ENCODE results near the gene SALL4. TPM values are rescaled to one million over a fixed set of nuclear protein-coding genes. Genes with fewer than 3 reads are reported as not detected.
A peak's percentile ranks its signal among the peaks of the same experiment; 100 is the strongest.
"Not testable (repeated sequence)": the region's sequence is repeated elsewhere in the genome, so short reads cannot be mapped to it uniquely, and the experiment has no call there.

Gene SALL4
- polyA plus RNA-seq, 4 donors, result 0.06 to 12.3 TPM; not detected in 2

DNA sequence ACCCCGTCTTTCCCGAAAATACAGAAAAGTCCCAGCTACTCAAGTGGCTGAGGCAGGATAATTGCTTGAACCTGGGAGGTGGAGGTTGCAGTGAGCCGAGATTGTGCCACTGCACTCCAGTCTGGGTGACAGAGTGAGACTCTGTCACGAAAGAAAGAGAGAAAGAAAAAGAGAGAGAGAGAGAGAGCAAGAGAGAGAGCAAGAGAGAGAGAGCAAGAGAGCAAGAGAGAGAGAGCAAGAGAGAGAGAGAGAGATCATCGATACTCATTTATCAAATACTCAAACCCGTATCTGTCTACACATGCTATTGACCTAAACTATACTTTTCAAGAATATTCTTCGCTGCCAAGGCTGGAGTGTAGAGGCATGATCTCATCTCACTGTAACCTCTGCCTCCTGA, 28.2 kb upstream of the SALL4 start:
- DNase-seq (no peak), FAIRE-seq (no peak)

DNA sequence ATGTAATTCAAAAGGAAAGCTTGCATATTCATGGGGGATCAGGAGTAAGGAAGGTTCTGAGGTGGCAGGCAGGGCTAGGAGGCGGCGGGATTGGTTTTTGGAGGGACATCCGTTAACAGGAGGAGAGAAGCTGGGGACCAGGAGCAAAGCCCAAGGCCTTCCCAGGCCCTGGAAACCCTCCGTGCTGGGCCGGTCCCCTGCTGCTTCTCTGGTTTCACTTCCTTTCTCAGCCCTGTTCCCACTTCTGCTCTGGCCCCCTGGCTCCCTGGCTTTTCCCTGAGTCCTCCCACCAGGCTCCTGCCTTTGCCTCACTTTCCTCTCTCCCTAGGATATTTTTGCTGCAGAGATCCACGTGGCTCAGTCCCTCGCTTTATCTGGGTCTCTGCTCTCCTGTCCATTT, 26.4 kb upstream of the SALL4 start:
- no peak overlapping the region for H3K27ac ChIP-seq (ENCODE audit: low read depth in 1 of 3, low read length in 2 of 3)
- no peaks in the 10 kb centered on the region for H3K36me3 ChIP-seq (ENCODE audit: control insufficient read depth in 3 of 3, insufficient read depth in 2 of 3, low read depth in 1 of 3, low read length in 3 of 3)
- no peaks in the 10 kb centered on the region for H3K27me3 ChIP-seq (ENCODE audit: control insufficient read depth in 3 of 3, insufficient read depth in 3 of 3, low read length in 3 of 3)
- WGBS, 3 donors, result 71 to 89% (median 82%) methylated on average over 7 of the region's 7 CpGs
- DNase-seq (no peak), FAIRE-seq (no peak)
- no peaks in the 10 kb centered on the region for H3K9me3 ChIP-seq (ENCODE audit: control insufficient read depth in 2 of 2, insufficient read depth in 1 of 2, low read depth in 1 of 2, low read length in 1 of 2)
- no peak overlapping the region for H3K4me3 ChIP-seq (ENCODE audit: low read depth in 1 of 3, low read length in 3 of 3)
- H3K4me1 ChIP-seq (ENCODE audit: control insufficient read depth in 3 of 3, insufficient read depth in 2 of 3, low read depth in 1 of 3, low read length in 2 of 3), result no peaks in the 10 kb centered on the region

More for the DNA sequence above, 28.2 kb upstream of the SALL4 start:
- H3K27me3 ChIP-seq (ENCODE audit: control insufficient read depth in 3 of 3, insufficient read depth in 3 of 3, low read length in 3 of 3), result no peaks in the 10 kb centered on the region
- no peaks in the 10 kb centered on the region for H3K9me3 ChIP-seq (ENCODE audit: control insufficient read depth in 2 of 2, insufficient read depth in 1 of 2, low read depth in 1 of 2, low read length in 1 of 2)
- 82 to 91% (median 85%) methylated on average over 7 of the region's 7 CpGs for WGBS, 3 donors
- no peaks in the 10 kb centered on the region for H3K4me1 ChIP-seq (ENCODE audit: control insufficient read depth in 3 of 3, insufficient read depth in 2 of 3, low read depth in 1 of 3, low read length in 2 of 3)
- no peak overlapping the region for H3K27ac ChIP-seq (ENCODE audit: low read depth in 1 of 3, low read length in 2 of 3)
- H3K36me3 ChIP-seq (ENCODE audit: control insufficient read depth in 3 of 3, insufficient read depth in 2 of 3, low read depth in 1 of 3, low read length in 3 of 3), result no peaks in the 10 kb centered on the region
- H3K4me3 ChIP-seq (ENCODE audit: low read depth in 1 of 3, low read length in 3 of 3), result no peak overlapping the region

DNA sequence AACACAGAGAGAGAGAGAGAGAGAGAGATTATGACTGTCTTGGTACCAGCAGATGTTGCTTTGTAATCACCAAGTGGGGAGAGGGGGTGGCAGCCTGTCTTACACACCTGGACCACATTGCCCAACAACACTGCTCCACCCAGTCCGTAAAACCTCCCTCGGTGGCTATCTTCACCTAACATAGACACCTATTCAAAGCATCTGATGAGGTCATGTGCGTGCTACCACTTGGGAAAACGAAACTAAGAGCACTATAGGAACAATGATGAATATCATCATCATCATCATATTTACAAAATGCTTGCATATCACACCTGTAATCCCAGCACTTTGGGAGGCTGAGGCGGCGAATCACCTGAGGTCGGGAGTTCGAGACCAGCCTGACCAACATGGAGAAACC, 24.1 kb upstream of the SALL4 start:
- WGBS, 3 donors, result 52 to 74% (median 68%) methylated on average over 8 of the region's 8 CpGs
- Histone ChIP-seq H3K4me3 (ENCODE audit: low read depth in 1 of 3, low read length in 3 of 3) (no peak overlapping the region), H3K27me3 (ENCODE audit: control insufficient read depth in 3 of 3, insufficient read depth in 3 of 3, low read length in 3 of 3) (no peaks in the 10 kb centered on the region), H3K36me3 (ENCODE audit: control insufficient read depth in 3 of 3, insufficient read depth in 2 of 3, low read depth in 1 of 3, low read length in 3 of 3) (no peaks in the 10 kb centered on the region), H3K9me3 (ENCODE audit: control insufficient read depth in 2 of 2, insufficient read depth in 1 of 2, low read depth in 1 of 2, low read length in 1 of 2) (no peaks in the 10 kb centered on the region), H3K4me1 (ENCODE audit: control insufficient read depth in 3 of 3, insufficient read depth in 2 of 3, low read depth in 1 of 3, low read length in 2 of 3) (no peaks in the 10 kb centered on the region), H3K27ac (ENCODE audit: low read depth in 1 of 3, low read length in 2 of 3) (no peak overlapping the region)
- DNase-seq, result no peak
- FAIRE-seq, result no peak

DNA sequence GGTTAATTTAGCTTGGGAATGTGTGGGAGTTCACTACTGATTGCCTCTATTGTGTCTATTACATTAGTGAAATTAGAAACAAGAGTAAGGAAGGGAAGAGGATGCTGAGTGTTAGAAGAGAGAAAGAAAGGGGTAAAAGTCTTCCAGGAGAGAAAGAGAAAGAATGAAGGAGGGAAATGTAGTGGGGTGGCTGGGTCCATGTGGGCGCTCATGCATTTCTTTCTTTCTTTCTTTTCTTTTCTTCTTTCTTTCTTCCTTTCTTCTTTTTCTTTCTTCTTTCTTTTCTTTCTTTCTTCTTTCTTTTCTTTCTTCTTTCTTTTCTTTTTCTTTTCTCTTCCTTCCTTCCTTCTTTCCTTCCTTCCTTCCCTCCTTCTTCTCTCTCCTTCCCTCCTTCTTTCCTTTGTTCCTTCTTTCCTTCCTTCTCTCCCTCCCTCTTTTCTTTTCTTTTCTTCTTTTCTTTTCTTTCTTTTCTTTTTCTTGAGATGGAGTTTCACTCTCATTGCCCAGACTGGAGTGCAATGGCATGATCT, 16.2 kb upstream of the SALL4 start:
- H3K27ac ChIP-seq (ENCODE audit: low read depth in 1 of 3, low read length in 2 of 3), result no peak overlapping the region
- DNase-seq (no peak), FAIRE-seq (no peak)
- H3K4me3 ChIP-seq (ENCODE audit: low read depth in 1 of 3, low read length in 3 of 3), result no peak overlapping the region
- H3K4me1 ChIP-seq (ENCODE audit: control insufficient read depth in 3 of 3, insufficient read depth in 2 of 3, low read depth in 1 of 3, low read length in 2 of 3), result no peaks in the 10 kb centered on the region
- WGBS, 3 donors, result 62 to 81% (median 68%) methylated on average over 1 of the region's 1 CpG
- H3K9me3 ChIP-seq (ENCODE audit: control insufficient read depth in 2 of 2, insufficient read depth in 1 of 2, low read depth in 1 of 2, low read length in 1 of 2), result no peaks in the 10 kb centered on the region
- no peaks in the 10 kb centered on the region for H3K27me3 ChIP-seq (ENCODE audit: control insufficient read depth in 3 of 3, insufficient read depth in 3 of 3, low read length in 3 of 3)
- H3K36me3 ChIP-seq (ENCODE audit: control insufficient read depth in 3 of 3, insufficient read depth in 2 of 3, low read depth in 1 of 3, low read length in 3 of 3), result no peaks in the 10 kb centered on the region

DNA sequence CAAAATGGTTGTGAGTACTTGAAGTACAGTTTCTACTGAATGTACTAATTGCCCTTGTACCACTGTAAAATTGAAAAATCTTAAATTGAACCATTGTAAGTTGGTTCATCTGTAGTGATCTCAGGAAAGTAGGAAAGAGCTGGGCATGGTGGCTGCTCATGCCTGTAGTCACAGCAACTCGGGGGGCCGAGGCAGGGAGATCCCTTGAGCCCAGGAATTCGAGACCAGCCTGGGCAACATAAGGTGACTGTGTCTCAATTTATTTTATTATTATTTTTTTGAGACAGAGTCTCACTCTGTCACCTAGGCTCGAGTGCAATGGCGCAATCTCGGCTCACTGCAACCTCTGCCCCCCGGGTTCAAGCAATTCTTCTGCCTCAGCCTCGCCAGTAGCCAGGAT, 14.5 kb upstream of the SALL4 start:
- DNase-seq; H3K27me3 ChIP-seq (ENCODE audit: control insufficient read depth in 3 of 3, insufficient read depth in 3 of 3, low read length in 3 of 3); H3K4me1 ChIP-seq (ENCODE audit: control insufficient read depth in 3 of 3, insufficient read depth in 2 of 3, low read depth in 1 of 3, low read length in 2 of 3); H3K27ac ChIP-seq (ENCODE audit: low read depth in 1 of 3, low read length in 2 of 3); H3K4me3 ChIP-seq (ENCODE audit: low read depth in 1 of 3, low read length in 3 of 3); FAIRE-seq; H3K9me3 ChIP-seq (ENCODE audit: control insufficient read depth in 2 of 2, insufficient read depth in 1 of 2, low read depth in 1 of 2, low read length in 1 of 2); H3K36me3 ChIP-seq (ENCODE audit: control insufficient read depth in 3 of 3, insufficient read depth in 2 of 3, low read depth in 1 of 3, low read length in 3 of 3): not testable (repeated sequence)
- WGBS, 3 donors, result 61 to 82% (median 77%) methylated on average over 8 of the region's 8 CpGs

DNA sequence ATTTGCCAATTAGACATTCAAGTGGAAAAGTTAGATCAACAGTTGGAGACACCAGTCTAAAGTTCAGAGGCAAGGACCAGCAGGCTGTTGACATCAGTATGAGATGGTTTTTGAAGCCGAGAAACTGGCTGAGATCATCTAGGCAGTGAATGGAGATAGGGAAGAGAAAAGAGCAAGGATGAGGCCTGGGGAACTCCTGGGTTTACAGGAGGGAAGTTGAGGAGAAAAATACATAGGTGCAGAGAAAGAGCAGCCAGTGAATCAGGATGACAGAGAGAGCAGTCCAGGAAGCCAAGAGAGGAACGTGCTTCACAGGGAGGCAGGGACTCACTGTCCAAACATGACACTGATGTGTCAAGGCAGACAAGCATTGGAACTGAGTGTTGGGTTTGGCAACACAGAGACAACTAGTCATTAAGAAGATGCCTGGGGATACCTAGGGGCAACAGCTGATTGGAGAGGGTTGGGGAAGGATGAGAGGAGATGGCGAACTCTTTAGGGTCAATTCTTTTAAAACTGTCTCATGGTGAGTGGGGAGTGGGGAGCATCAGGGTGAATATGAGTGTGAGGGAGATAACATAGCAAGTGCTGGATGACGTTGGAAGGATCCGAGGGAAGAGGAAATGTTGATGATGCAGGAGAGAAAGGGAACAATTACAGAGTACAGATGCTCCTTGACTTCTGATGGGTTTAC, 13.2 kb upstream of the SALL4 start:
- H3K4me1 ChIP-seq (ENCODE audit: control insufficient read depth in 3 of 3, insufficient read depth in 2 of 3, low read depth in 1 of 3, low read length in 2 of 3), result peaks cover 0 to 6% (median 0%) of the 10 kb centered on the region in 3 donors
- no peak overlapping the region for H3K4me3 ChIP-seq (ENCODE audit: low read depth in 1 of 3, low read length in 3 of 3)
- H3K9me3 ChIP-seq (ENCODE audit: control insufficient read depth in 2 of 2, insufficient read depth in 1 of 2, low read depth in 1 of 2, low read length in 1 of 2), result no peaks in the 10 kb centered on the region
- H3K27ac ChIP-seq (ENCODE audit: low read depth in 1 of 3, low read length in 2 of 3), result no peak overlapping the region
- WGBS, 3 donors, result 59 to 69% (median 68%) methylated on average over 5 of the region's 5 CpGs
- H3K27me3 ChIP-seq (ENCODE audit: control insufficient read depth in 3 of 3, insufficient read depth in 3 of 3, low read length in 3 of 3), result no peaks in the 10 kb centered on the region
- FAIRE-seq, result no peak
- H3K36me3 ChIP-seq (ENCODE audit: control insufficient read depth in 3 of 3, insufficient read depth in 2 of 3, low read depth in 1 of 3, low read length in 3 of 3), result no peaks in the 10 kb centered on the region
- DNase-seq, result peak in 1 of 2 donors; percentile 42

DNA sequence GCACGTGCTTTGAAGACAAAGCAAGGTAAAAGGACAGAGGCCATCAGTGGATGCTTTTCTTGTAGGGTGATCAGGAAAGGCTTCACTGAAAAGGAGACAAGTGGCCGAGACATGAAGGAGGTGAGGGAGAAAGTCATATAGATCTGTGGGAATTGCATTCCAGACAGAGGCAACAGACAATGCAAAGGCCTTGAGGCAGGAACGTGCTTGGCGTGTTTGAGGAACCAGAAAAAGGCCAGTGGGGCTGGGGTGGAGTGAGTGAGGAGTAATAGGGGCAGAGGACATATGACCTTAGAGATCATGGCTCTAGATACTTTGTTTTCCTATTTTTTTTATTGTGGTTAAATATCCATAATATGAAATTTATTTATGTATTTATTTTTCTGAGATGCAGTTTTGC, 10.5 kb upstream of the SALL4 start:
- H3K4me3 ChIP-seq (ENCODE audit: low read depth in 1 of 3, low read length in 3 of 3), result no peak overlapping the region
- WGBS, 3 donors, result 79 to 86% (median 82%) methylated on average over 4 of the region's 4 CpGs
- FAIRE-seq (no peak), DNase-seq (no peak)
- H3K27me3 ChIP-seq (ENCODE audit: control insufficient read depth in 3 of 3, insufficient read depth in 3 of 3, low read length in 3 of 3), result no peaks in the 10 kb centered on the region
- H3K4me1 ChIP-seq (ENCODE audit: control insufficient read depth in 3 of 3, insufficient read depth in 2 of 3, low read depth in 1 of 3, low read length in 2 of 3), result peaks cover 0 to 10% (median 0%) of the 10 kb centered on the region in 3 donors
- H3K36me3 ChIP-seq (ENCODE audit: control insufficient read depth in 3 of 3, insufficient read depth in 2 of 3, low read depth in 1 of 3, low read length in 3 of 3), result no peaks in the 10 kb centered on the region
- no peak overlapping the region for H3K27ac ChIP-seq (ENCODE audit: low read depth in 1 of 3, low read length in 2 of 3)
- H3K9me3 ChIP-seq (ENCODE audit: control insufficient read depth in 2 of 2, insufficient read depth in 1 of 2, low read depth in 1 of 2, low read length in 1 of 2), result no peaks in the 10 kb centered on the region

DNA sequence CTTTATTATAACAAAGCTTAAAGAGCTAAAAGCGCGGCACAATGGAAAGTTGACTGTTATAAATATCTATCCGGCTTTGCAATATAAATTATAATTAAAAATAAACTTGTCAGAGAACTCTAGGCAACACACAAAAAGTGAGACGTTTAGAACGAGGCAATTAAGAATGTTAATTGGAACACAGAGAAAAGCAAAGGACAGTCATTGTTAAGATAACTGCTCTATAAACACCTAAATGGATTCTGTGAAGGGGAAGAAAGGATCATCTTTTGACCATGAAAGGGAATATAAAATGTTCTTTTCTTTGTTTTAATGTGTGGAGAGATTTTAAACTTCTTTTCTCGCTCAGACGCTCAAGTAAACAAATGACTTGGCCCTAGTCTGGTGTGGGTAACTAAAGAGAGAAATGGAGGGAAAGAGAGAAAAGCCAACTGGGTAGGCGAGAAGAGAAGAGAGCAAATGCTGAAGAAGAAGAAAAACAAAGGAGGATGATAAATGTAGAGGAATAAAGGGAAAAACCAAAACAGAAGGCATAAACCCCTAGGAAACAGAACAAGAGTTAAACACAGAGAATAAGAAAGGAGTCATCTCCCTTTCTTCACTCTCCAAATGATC, 9.3 kb upstream of the SALL4 start:
- Histone ChIP-seq H3K4me1 (ENCODE audit: control insufficient read depth in 3 of 3, insufficient read depth in 2 of 3, low read depth in 1 of 3, low read length in 2 of 3) (peaks cover 0 to 10% (median 0%) of the 10 kb centered on the region in 3 donors), H3K27ac (ENCODE audit: low read depth in 1 of 3, low read length in 2 of 3) (no peak overlapping the region), H3K27me3 (ENCODE audit: control insufficient read depth in 3 of 3, insufficient read depth in 3 of 3, low read length in 3 of 3) (no peaks in the 10 kb centered on the region), H3K36me3 (ENCODE audit: control insufficient read depth in 3 of 3, insufficient read depth in 2 of 3, low read depth in 1 of 3, low read length in 3 of 3) (no peaks in the 10 kb centered on the region), H3K4me3 (ENCODE audit: low read depth in 1 of 3, low read length in 3 of 3) (no peak overlapping the region), H3K9me3 (ENCODE audit: control insufficient read depth in 2 of 2, insufficient read depth in 1 of 2, low read depth in 1 of 2, low read length in 1 of 2) (no peaks in the 10 kb centered on the region)
- FAIRE-seq, result no peak
- WGBS, 3 donors, result 63 to 82% (median 77%) methylated on average over 8 of the region's 8 CpGs
- DNase-seq, result no peak

Measured in small intestine (tissue), 7 donors.